NCI-H2107 treated with DMSO at 0.1 percent for 48 hours (cell line): Measurements from ENCODE around the gene RPP30.

Experiments
- DNase-seq: peaks from one replicate; lab custom pipeline; 2025; ENCODE audit not compliant: unreplicated experiment; lab: John Stamatoyannopoulos, UW

RPP30 gene

DNA sequence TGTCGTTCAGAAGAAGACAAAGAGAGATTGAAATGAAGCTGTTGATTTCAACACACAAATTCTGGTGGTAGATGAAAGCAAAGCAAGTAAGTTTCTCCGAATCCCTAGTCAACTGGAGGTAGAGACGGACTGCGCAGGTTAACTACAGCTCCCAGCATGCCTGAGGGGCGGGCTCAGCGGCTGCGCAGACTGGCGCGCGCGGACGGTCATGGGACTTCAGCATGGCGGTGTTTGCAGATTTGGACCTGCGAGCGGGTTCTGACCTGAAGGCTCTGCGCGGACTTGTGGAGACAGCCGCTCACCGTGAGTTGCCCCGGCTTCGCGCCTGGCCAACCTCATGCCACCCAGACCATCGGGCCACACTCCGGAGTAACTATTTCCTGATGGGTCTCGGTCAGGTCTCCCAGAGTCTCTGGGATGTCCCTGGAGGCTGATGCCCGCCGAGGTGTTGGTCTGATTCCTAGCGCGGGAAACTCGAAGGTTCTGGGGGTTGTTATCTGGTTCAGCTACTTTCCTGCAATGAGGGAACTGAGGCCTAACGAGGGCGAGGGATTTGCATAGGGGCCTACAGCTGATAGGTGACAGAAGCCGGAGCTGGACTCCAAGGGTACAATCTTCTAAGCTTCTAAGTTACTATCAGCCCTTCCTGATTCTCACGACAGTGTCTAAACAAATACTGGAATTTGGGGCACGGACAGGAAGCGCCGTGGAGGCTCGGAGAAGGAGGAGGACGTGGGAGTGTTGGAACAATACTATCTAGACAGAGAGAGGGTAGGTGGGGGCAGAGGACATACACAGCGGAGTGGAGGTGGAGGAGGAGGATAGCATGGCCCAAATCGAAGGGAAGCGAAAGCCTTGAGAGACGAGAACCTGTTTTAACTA, at the start of gene RPP30:
TSS of gene RPP30 (plus strand) at position 209 of the 882 bp plus-strand sequence. CDS start at position 222, 13 bp downstream.
- DNase-seq, result peak; percentile 47

GRCh38 chr10:90822508-90822907, 49.3 kb upstream of the RPP30 start:
- no peak for DNase-seq

DNA sequence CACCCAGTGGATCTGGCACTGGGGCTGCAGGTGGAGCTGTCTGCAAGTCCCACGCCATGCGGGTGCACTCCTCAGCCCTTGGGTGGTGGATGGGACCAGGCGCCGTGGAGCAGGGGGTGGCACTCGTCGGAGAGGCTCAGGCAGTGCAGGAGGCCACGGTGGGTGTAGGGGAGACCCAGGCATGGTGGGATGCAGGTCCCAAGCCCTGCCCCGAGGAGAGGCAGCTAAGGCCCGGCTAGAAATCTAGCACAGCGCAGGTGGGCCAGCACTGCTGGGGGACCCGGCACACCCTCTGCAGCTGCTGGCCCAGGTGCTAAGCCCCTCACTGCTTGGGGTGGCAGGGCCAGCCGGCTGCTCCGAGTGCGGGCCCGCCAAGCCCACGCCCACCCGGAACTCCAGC, 39.7 kb upstream of the RPP30 start:
- DNase-seq, result no peak

- no peak for DNase-seq
Measured at GRCh38 chr10:90834326-90834725, 37.4 kb upstream of the RPP30 start.

- no peak for DNase-seq
Measured at GRCh38 chr10:90837486-90837885, 34.3 kb upstream of the RPP30 start.

DNA sequence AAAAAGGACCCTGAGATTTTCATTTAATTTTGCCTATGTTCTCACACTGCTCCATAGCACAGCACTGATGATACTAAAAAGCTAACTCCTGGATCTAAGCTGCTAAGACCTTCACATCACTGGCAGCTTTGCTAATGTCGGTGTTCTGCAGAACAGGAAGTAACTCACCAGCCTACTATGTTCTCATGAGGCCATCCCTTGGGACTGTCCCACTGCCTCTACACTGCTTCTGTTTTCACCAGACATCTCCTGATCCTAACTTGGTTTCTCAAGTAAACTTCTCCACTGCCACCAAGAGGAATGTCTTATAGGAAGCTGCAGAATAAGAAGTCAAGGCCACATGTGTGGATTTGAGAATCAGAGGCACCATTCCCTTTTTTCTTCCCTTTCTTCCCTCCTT, 29.0 kb upstream of the RPP30 start:
- no peak for DNase-seq

DNA sequence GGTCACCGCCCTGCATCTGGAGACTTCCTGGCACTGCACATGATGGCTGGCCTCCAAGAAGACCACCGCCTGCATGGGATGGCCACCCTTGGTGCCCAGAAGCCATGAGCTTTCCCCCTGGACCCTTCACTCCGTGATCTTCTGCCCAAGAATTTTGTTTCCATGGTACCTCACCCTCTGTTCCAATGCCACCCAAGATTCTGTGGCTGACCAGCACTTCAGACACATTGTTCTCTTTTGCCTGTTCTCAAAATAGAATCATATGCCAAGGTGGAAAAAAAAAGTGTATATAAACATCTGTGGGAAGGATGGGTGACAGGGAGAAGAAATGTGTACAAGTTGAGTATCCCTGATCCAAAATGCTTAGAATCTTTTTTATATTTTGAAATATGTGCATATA, 26.0 kb upstream of the RPP30 start:
- DNase-seq, result no peak

DNA sequence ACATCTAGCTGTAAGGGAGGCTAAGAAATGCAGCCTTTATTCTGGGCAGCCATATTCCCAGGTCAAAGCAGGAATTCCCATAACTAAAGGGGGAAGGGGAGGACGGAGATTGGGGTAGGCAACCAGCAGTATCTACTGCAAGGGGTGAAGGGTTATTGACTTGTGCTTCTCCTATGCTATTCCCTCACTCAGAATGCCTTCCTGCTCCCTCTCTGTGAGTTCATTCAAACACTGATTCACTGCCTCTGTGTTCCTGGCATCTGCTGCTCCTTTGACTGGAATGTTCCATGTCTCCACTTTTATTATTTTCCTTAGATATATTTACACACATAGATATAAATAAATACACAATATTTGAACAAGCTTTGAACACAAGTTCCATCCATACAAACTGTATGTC, 25.0 kb upstream of the RPP30 start:
- DNase-seq, result no peak

- no peak for DNase-seq
Measured at GRCh38 chr10:90847436-90847835, 24.3 kb upstream of the RPP30 start.

- DNase-seq, result no peak
Measured at GRCh38 chr10:90849956-90850749, 21.6 kb upstream of the RPP30 start.

GRCh38 chr10:90855126-90855525, 16.6 kb upstream of the RPP30 start:
- no peak for DNase-seq

- no peak for DNase-seq
Measured at GRCh38 chr10:90856261-90856660, 15.5 kb upstream of the RPP30 start.

DNA sequence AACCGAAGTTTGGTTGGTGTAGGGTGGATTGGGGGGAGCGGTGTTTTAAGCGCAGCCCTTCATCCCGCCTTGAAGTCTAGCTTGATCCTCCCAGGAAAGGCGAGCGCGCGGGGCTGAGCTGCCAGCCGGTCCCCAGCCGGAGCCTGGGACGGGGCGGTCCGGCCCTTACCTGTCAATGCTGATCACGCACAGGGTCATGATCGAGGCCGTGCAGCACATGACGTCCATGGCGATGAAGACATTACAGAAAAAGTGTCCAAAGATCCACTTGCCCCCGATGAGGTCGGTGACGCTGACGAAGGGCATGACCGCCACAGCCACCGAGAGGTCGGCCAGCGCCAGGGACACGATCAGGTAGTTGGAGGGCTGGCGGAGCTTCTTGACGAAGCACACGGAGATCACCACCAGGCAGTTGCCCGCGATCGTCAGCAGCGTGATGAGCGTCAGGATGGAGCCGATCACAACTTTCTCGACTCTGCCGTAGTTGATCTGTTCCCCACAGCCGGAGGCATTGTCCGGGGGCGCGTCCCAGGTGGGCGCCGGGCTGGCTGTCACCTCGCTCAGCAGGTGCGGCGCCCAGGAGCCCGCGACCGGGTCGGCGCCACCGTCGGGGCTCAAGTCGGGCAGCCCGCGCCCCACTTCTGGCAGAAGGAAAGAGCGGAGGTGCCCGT, 14.7 kb upstream of the RPP30 start:
- no peak for DNase-seq

DNA sequence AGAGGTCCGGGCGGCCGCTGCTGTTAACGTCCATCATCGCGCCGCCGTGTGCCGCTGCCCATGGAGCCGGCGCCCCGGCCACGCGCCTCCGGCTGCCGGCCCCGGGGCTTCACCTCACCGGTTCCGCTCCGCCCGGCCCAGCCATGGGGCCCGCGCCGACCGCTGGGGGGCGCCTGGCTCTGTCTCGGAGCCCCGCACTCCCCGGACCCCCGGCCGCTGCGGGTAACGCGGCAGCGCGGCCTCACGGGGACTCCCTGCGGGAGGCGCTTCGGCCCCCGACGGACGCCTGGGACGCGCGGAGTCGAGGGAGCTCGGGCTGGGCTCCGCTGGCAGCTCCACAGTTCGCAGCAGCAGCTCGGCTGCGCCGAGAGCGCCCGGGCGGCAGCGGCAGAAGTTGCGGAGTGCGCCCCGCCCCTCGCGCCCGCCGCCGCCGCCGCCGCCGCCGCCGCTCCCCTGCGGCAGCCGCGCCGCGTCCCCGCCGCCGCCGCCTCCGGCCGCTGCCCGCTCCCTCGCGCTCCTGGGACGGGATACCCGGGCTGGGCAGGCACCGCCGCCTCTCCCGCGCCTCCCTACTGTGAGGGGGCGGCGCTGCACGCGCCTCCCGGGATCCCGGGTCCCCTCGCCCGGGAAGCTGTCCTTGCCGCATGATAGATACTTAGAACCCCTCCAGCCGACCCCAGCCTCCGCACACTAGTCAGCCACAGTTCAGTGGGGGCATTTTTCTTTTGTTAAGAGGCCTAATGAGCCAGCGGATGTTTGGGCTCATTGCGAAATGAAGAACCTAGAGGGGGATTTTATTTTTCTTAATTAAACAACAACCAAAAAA, 13.9 kb upstream of the RPP30 start, which contains the start of gene HTR7:
TSS of gene HTR7 (minus strand) at position 405 of the 826 bp plus-strand sequence. CDS start at position 37, 368 bp downstream.
- no peak for DNase-seq

GRCh38 chr10:90858461-90858968, 13.3 kb upstream of the RPP30 start:
- no peak for DNase-seq

- no peak for DNase-seq
Measured at GRCh38 chr10:90859321-90859751, 12.4 kb upstream of the RPP30 start.

DNA sequence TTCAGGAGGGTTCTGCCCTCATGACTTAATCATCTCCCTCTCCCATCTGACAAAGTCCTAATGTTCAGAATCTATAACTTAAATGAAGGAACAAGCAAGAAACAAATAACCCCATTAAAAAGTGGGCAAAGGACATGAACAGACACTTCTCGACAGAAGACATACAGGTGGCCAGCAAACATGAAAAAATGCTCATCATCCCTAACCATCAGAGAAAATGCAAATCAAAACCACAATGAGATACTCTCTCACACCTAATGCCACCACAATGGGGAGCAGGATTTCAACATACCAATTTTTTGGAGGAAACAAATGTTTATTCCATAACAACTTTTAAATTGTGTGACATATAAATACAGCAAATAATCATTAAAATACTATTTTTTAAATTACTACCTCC, 11.0 kb upstream of the RPP30 start:
- DNase-seq, result no peak

DNA sequence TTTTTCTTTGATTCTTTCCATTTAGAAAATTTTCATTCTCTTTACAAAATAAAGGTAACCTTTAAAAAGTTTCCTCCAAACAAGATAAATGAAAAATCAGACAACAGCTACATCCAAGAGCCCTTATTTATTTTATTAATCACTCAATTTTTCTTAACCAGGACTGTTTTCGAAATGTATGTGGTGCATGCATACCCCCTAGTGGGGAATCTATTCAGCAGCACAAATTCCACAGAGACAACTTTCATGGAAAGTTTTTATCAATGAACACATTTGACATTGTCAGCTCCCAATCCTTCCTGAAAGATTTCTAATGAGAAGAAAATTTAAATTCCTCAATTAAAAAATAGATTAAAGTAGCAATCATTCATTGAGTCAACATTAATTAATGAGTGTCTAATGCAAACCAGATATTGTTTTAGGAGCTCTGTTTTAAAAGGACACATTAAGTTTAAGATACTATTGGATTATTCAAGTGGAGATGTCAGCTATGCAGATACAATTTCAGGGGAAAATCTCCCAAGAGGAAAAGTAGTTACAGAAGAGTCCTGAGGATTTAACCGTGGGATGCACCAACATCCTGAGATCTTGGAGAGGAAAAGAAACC, 8.8 kb upstream of the RPP30 start:
- no peak for DNase-seq

GRCh38 chr10:90865401-90865800, 6.4 kb upstream of the RPP30 start:
- no peak for DNase-seq

DNA sequence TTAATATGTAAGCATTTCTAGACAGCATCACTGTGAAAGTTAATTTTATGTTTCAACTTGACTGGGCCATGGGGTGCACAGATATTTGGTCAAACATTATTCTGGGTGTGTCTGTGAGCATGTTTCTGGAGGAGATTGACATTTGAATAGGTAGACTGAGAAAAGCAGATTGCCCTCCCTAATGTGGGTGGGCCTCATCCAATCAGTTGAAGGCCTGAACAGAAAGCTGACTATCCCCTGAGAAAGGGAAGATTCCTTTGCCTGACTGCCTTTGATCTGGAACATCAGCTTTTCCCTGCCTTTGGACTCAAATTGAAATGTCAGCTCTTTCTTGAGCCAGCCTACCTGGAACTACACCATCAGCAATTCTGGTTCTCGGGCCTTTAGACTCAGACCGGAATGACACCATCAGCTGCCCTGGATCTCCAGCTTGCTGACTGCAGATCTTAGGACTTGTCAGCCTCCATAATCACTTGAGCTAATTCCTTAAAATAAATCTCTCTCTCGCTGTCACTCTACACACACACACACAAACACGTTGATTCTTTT, 5.7 kb upstream of the RPP30 start:
- no peak for DNase-seq
